ENCODE measurements around the gene S100Z.
"Not testable (repeated sequence)": the region's sequence is repeated elsewhere in the genome, so short reads cannot be mapped to it uniquely, and the experiment has no call there.

S100Z gene

DNA sequence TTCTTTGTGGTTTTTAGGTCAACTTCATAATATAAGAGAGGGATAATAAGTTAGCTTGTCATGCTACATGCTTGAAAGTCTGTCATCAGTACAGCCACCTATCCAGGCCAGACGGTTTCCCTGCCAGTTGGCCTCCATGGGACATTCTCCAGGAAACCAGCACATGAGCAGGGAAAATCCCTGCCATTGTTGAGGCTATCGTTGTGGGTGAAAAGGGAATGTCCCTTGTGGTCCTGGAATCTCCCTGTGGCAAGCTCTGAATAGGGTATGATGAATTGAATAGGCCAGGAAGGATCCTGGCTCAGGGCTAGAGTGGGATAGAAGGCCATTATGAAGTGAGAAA is 18.7 kb upstream of the S100Z start:
- DNase-seq: no peak

- DNase-seq: no peak
These were observed 13.6 kb upstream of the S100Z start for GRCh38 chr5:76836181-76836580.

- no peak for DNase-seq
These were observed 13.2 kb upstream of the S100Z start for GRCh38 chr5:76836585-76836984.

GRCh38 chr5:76838481-76839261 is 11.1 kb upstream of the S100Z start:
- DNase-seq: no peak

- no peak for DNase-seq
These were observed 8.5 kb upstream of the S100Z start for GRCh38 chr5:76841361-76841760.

DNA sequence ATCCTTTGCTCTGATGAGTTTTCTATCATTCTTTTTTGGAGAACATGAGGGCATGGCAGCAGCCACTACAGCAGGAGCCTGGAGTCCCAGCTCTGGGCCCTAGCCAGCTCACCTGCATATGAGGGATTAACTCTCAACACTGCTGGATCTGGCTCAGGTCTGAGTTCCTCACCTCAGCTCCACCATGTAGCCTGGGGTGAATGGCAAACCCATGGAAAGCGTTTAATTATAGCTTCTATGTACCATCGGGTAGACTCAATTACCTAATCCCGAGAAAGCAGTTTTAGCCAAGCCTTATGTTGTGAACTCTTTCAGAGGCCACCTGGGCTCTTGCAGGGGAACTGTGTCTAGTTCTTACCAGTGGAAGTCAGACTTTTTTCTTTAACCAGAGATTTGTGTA is 3.9 kb upstream of the S100Z start:
- no peak for DNase-seq

- no peak for DNase-seq
These were observed 830 bp downstream of the S100Z start for GRCh38 chr5:76850543-76851145.

DNA sequence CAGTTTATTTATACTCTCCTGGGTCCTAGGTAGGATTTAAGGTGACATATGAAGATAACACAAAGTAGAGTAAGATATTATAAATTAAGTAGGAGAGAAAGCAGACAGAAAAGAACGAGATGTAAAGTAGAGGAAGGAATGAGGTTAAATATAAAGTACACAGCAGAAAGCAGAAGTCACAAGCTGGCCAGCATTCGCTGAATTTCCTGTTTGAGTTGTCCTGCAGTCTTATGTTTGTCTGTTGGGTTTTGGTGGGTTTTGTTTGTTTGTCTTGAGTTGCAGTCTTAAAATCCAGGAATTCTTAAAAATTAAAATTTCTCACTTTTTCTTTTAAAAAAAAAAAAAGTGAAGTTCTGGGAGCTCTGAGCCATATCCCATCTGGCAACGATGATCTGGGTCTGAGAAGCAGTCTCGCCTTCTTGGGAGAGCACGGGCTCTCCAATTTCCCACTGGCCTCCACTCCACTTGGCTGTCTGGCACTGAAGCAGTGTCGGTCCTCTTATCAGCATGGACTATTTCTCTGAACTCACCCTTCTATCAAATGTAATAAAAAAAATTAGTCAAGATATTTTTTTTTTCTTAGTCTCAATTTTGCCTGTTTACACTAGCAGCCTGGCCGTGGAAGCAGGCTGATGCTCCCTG is 2.0 kb downstream of the S100Z start:
- no peak for DNase-seq

DNA sequence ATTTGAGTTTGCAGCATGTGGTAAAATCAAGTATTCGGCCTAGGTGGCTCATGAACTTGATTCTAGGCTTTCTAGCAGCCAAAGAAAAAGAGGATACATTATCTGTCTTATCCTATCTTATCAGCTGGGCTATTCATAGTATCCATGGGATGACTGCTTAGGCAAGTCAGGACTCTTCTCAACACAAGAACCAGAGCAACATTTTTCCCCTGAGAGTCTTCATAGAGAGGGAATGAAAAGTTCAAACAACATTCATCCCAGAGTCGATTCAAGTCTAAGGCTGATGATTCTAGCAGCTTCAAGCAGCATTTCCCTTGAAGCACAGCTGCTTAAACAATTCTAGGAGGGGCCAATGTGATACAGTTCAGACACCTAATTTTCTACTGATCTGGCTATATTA is 3.0 kb downstream of the S100Z start:
- DNase-seq: no peak

GRCh38 chr5:76853741-76854140 is 3.9 kb downstream of the S100Z start:
- DNase-seq: not testable (repeated sequence)

- no peak for DNase-seq
These were observed 4.8 kb downstream of the S100Z start for GRCh38 chr5:76854644-76855043.

GRCh38 chr5:76855501-76855900 is 5.7 kb downstream of the S100Z start:
- not testable (repeated sequence) for DNase-seq

- no peak for DNase-seq
These were observed 6.1 kb downstream of the S100Z start for GRCh38 chr5:76855961-76856360.

DNA sequence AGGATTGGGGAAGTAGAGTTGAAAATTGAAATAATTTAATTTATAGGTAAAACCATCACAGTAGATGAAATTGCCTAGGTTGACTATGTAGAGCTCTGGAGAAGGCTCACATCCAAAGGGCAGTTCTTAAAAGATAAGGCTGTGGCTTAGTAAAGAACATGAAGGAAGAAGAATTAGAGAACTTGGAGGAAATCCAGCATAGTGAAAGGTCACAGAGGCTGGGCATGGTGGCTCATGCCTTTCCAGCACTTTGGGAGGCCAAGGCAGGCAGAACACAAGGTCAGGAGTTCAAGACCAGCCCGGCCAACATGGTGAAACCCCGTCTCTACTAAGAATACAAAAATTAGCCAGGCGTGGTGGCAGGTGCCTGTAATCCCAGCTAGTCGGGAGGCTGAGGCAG is 7.0 kb downstream of the S100Z start:
- DNase-seq: not testable (repeated sequence)

DNA sequence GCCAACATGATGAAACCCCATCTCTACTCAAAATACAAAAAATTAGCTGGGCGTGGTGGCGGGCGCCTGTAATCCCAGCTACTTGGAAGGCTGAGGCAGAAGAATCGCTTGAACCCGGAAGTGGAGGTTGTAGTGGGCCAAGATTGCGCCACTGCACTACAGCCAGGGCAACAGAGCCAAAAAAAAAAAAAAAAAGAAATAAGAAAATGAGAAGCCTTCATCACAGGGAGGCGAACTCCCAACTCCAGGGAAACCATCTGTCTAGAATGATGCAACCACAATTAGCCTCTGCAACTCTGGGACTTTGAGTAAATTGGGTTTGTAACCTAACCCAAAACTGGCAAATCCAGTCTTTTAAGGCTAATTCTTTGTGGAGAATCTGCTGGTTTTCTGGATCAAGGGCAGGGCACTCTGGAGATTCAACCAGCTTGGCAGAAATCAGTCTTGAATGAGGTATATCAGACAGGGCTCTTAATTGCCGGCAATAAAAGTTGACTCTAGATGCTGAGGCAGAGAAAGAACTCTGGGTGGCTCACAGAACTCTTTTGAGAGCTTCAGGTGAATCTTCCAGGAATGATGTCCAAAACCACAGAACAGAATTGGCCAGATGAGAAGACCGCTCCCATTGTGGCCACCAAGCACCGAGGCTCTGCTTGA is 9.9 kb downstream of the S100Z start:
- no peak for DNase-seq

DNA sequence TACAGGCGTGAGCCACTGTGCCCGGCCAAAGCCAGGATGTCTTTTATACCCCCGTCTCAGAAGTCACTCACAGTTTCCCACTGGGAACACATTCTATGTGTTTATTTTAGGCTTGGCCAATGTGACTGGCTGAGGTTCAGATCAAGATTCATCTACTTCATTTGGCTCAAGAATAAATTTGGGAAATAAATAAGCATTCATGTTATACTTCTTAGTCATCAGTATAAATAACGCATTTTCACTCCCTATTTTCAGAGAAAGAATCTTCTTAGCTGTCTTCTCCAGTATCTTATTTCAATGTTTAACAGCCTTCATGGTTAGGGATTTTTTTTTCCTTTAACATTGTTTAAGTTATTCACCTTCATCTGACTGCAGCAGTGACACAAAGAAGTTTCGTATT is 11.8 kb downstream of the S100Z start:
- no peak for DNase-seq

- no peak for DNase-seq
These were observed 13.2 kb downstream of the S100Z start for GRCh38 chr5:76863001-76863400.

DNA sequence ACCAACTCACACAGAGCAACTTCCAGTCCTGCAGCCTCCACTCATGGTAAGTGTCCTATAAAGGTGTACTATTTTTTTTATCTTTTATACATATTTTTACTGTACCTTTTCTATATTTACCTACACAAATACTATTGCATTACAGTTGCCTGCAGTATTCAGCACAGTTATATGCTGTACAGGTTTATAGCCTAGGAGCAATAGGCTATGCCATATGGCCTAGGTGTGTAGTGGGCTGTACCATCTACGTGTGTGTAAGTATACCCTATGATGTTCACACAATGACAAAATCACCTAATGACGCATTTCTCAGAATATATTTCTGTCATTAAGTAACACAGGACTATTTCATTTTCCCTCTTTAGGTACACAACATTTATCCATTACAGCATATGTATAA is 16.7 kb downstream of the S100Z start:
- no peak for DNase-seq

GRCh38 chr5:76867038-76867437 is 17.2 kb downstream of the S100Z start:
- no peak for DNase-seq

DNA sequence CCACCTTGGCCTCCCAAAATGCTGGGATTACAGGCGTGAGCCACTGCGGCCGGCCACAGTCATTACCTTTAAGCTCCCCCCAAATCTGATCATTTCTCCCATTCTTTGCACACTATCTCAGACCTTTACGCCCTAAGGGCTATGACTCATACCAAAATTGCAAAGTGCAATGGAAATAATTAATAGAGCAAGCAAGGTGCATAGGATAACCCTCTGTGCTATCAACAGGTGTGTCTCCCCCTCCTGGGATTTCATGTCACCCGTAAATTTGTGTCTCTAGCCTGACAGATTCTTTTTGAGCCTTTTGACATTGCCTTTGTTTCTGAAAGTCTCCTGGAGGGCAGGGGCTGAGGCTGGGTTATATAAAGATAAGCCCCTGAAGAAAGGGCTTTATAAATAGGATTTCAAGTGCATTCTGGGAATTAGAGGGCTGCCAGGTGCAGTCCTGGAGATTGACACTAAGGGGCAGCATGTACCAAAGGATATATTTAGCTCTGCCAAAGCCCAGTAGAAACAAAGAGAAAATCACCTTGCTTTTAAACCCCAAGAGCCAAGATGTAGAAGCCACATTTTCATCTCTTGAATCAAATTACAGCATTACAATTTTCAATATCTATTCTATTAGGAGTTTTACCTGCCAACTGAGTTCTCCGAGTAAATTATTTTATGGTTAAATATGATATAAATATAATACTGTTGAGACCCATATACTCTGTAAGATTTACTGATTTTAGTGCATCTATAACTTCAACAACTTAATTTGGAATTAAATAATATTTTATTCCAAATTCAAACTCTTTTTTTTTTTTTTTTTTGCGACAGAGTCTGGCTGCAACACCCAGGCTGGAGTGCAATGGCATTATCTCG is 18.2 kb downstream of the S100Z start:
- peak; percentile 36 for DNase-seq

DNA sequence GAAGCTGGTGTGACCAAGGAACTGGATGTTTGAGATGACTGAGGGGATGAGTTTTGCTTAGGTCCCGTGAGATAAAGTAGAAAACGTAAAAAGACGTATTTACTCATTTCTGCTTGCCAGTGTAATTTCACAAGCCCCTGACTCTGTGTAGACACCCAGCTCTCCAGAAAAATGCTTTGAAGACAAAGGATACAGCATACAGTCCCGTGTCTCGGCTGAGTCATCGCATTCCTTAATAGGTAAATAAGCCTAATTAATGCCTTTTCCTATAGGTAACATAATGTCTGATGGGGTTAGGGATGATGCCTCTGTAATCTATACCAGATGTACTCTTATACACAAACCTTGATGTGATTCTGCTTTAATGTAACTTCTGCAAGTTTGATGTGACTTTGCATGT is 20.2 kb downstream of the S100Z start:
- no peak for DNase-seq

DNA sequence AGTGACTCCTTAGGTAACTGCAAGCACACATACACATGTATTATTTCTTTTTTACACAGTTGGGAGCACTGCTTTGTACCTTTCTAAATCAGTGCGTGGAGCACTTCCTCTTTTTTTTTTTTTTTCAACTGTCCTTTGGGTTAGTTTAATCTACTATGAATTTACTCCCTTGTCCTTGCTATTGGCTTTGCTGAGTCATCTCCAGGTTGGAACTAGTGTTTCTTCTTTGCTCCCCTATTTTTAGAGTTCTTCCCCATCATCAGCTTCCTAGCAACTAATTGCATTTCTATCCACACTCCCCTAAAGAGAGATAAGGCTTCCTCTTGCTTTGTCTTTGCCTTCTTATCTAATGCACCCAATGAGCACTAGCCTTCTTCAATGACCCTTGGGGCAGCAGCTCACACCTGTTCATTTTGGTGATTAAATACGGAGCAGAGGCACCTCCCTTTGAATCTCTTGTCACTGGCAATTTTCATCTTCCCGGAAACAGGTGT is 24.3 kb downstream of the S100Z start:
- DNase-seq: peak; percentile 81

All from NCI-H1105 treated with DMSO at 0.1 percent for 48 hours (cell line).